Stimulated activated naive CD8-positive, alpha-beta T cell treated with anti-CD3 and anti-CD28 coated beads, Interleukin-15, amount 100 ng/mL, for 72 hours (primary cell): ENCODE results near the gene MAP3K2.

ENCODE experiments used
- ATAC-seq: fragments of 150-1000 bp; cut with Tn5 transposase; 2 replicates; pipeline ENCODE4 v1.10.0; 2021; ENCODE audit warnings: mild to moderate bottlenecking, moderate library complexity
- DNase-seq, 2 donors: peaks; one replicate each; pipeline ENCODE4 v3.0.0; 2021 to 2022
- H3K27ac Mint-ChIP-seq, 2 donors: one replicate each; pipeline ENCODE4 v1.8.0; 2022; ENCODE audit warnings: mild to moderate bottlenecking in 2 of 2, mixed read lengths in 2 of 2, moderate library complexity in 2 of 2
- H3K27me3 Mint-ChIP-seq: one replicate; pipeline ENCODE4 v1.8.0; 2022; ENCODE audit warnings: mixed read lengths
- H3K4me1 Mint-ChIP-seq: one replicate; pipeline ENCODE4 v1.8.0; 2022; ENCODE audit warnings: mild to moderate bottlenecking, mixed read lengths
- H3K4me3 Mint-ChIP-seq, 2 donors: one replicate each; pipeline ENCODE4 v1.8.0; 2022; ENCODE audit warnings: mild to moderate bottlenecking in 2 of 2, mixed read lengths in 2 of 2, moderate library complexity in 1 of 2
- H3K9me3 Mint-ChIP-seq, 2 donors: one replicate each; pipeline ENCODE4 v1.8.0; 2022; ENCODE audit warnings: mixed read lengths in 2 of 2

MAP3K2 gene, protein sequence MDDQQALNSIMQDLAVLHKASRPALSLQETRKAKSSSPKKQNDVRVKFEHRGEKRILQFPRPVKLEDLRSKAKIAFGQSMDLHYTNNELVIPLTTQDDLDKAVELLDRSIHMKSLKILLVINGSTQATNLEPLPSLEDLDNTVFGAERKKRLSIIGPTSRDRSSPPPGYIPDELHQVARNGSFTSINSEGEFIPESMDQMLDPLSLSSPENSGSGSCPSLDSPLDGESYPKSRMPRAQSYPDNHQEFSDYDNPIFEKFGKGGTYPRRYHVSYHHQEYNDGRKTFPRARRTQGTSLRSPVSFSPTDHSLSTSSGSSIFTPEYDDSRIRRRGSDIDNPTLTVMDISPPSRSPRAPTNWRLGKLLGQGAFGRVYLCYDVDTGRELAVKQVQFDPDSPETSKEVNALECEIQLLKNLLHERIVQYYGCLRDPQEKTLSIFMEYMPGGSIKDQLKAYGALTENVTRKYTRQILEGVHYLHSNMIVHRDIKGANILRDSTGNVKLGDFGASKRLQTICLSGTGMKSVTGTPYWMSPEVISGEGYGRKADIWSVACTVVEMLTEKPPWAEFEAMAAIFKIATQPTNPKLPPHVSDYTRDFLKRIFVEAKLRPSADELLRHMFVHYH

DNA sequence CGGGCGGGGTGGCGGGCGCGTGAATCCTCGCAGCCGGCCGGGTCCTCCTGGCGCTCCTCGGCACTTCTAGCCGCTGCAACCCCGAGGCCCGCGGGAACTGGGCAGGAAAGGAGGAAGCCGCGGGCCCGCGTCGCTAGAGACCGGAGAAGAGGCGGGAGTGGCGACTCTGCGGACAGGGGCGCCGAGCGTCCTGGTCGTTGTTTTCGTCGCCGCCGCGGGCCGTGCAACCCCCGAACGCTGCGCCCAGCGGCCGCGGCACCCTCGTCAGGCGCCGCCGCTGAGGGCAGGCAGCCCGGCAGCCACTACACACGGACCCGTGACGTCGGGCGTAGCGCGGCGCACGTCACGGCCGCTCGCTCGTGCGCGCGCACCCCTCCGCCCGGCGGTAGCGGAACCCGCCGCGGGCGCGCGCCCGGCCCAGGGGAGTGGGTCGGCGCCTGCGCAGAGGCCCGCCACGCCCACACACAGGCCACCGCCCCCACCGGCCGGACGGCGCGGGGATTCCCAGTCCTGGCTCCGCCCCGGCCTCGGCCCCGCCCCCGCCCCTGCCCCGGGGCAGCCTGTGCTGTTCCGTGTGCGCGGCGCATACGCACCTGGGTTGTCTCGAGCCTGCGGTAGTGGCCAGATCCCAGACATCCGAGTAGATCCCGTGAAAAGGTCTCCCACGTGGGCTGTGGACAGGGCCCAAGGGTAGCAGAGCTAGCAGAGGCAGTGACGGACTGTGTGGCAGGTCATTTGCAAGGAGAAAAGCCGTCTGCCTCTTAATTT, at the start of gene MAP3K2:
Gene MAP3K2, minus strand, starts transcription at position 321 of the 768 bp plus-strand sequence. CDS start 44,846 bp downstream, outside the sequence.
- Mint-ChIP-seq H3K27me3 (no peaks in the 10 kb centered on the region), H3K9me3 (peaks cover 7 to 13% of the 10 kb centered on the region in 2 donors), H3K27ac (peak within 1 kb of the TSS; percentile 97 to 99), H3K4me3 (peak within 1 kb of the TSS; percentile 95 to 97), H3K4me1 (peaks cover 80% of the 10 kb centered on the region)
- ATAC-seq (peak; percentile 87), DNase-seq (peak; percentile 90 to 95)

DNA sequence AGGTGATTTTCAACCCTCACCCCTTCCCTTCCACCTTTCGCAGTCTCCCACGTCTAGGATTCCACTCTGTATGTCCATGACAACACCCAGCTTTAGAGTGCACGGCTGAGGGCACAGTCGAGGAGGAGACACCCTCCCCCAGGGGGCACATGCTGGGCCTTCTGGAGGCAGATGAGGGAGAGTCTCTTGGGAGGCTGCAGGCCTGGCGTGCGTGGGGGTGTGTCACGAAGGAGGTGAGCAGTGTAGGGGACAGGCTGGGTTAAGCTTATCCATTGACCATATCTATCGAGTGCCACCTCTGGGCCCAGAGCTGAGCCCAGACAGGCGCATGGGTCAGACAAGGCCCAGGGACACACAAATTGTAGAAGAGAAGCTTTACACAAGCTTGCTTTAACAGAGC, 49.3 kb upstream of the MAP3K2 start:
- ATAC-seq, result no peak
- Mint-ChIP-seq H3K4me1 (no peaks in the 10 kb centered on the region), H3K27ac (no peak overlapping the region), H3K27me3 (no peaks in the 10 kb centered on the region), H3K9me3 (peaks cover 6 to 13% of the 10 kb centered on the region in 2 donors), H3K4me3 (no peak overlapping the region)
- DNase-seq, result no peak

DNA sequence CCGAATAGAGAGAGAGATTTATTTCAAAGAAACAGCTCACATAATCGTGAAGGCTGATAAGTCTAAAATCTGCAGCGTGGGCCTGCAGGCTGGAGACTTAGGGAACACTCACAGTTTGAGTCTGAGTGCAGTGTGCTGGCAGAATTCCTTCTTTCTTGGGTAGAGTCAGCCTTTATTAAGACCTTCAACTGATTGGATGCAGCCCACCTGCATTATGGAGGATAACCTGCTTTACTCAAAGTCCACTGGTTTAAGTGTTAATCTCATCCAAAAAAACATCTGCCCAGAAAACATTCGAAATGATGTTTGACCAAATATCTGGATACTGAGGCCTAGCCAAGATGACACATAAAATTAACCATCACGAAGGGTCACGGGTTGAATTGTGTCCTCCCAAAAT, 46.7 kb upstream of the MAP3K2 start:
- ATAC-seq, result no peak

DNA sequence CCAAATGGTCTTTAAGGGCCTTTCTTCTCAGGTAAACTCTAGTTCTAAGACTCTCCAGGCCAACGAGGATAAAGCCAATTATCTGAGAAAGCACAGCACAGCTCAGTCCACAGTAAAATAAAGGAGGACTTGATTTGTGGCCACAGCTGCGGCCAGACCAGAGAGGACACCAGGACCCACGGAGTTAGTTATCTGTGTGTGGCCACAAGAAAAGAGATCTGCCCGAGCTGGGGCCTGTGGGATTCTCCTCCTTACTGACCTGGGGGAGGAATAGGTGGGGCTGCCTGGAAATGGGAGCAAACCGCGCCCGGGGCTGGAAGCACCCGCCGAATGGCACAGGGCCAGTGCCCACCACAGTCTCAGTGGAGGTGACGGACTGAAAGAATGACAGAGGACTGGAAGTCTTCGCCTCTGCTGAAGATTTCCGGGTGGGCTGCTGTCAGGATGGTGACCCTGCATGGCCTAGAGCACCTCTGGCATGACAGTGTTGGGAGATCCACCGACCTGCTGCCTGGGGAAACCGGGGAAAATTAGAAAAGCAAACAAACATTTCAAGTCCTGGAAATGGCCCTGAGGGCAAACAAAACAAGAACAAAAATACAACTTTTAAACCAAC, 43.7 kb upstream of the MAP3K2 start:
- ATAC-seq (no peak), DNase-seq (no peak)
- H3K27me3 Mint-ChIP-seq, result no peaks in the 10 kb centered on the region
- H3K9me3 Mint-ChIP-seq, result no peaks in the 10 kb centered on the region
- H3K4me3 Mint-ChIP-seq, result no peak overlapping the region
- no peaks in the 10 kb centered on the region for H3K4me1 Mint-ChIP-seq
- no peak overlapping the region for H3K27ac Mint-ChIP-seq

More for the DNA sequence above, 46.7 kb upstream of the MAP3K2 start:
- Mint-ChIP-seq H3K27ac (no peak overlapping the region), H3K9me3 (peaks cover 0 to 5% of the 10 kb centered on the region in 2 donors), H3K4me1 (no peaks in the 10 kb centered on the region), H3K4me3 (no peak overlapping the region), H3K27me3 (no peaks in the 10 kb centered on the region)
- DNase-seq, result no peak

DNA sequence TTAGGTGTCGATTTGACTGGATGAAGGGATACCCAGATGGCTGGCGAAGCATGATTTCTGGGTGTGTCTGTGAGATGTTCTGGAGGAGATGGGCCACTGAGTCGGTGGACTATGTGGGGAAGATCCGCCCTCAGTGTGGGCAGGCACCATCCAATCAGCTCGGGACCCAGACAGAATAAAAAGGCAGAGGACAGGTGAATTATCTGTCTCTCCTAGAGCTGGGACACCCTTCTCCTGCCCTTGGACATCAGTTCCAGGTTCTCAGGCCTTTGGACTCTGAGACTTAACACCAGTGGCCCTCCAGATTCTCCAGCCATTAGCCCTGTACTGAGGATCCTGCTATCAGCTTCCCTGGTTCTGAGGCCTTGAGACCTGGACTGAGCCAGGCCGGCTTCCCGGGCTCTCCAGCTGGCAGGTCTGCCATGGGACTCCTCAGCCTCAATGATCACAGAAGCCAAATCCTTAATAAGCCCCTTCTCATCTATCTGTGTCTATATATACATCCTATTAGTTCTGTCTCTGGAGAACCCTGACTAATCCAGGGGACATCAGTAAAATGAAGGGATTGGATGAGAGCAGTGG, 42.2 kb upstream of the MAP3K2 start:
- DNase-seq (no peak), ATAC-seq (no peak)
- peaks cover 13% of the 10 kb centered on the region for H3K27me3 Mint-ChIP-seq
- H3K27ac Mint-ChIP-seq, result no peak overlapping the region
- no peaks in the 10 kb centered on the region for H3K4me1 Mint-ChIP-seq
- H3K9me3 Mint-ChIP-seq, result no peaks in the 10 kb centered on the region
- no peak overlapping the region for H3K4me3 Mint-ChIP-seq

DNA sequence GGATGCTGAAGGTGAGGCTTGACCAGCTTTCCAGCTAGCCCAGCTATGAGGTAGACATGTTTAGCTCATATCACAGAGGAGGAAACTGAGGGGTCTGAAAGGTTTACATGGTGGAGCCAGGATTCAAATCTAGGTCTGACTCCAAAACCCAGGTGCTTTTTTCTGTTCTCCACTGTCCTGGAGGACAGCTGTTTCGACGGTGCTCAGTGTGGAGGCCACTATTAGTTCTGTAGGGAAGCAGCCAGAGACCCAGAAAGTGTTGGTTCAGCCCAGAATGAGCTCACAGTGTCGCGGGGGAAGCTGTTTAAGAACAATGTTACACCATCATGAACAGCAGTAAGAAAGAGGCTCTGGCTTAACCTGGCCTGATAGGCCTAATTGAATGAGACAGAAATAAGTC, 41.5 kb upstream of the MAP3K2 start:
- Mint-ChIP-seq H3K4me3 (no peak overlapping the region), H3K27ac (no peak overlapping the region), H3K4me1 (no peaks in the 10 kb centered on the region), H3K9me3 (no peaks in the 10 kb centered on the region), H3K27me3 (peaks cover 19% of the 10 kb centered on the region)
- ATAC-seq (no peak), DNase-seq (no peak)

DNA sequence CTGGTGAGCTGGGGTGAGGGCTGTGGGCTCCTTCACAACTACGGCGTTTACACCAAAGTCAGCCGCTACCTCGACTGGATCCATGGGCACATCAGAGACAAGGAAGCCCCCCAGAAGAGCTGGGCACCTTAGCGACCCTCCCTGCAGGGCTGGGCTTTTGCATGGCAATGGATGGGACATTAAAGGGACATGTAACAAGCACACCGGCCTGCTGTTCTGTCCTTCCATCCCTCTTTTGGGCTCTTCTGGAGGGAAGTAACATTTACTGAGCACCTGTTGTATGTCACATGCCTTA, 41.0 kb upstream of the MAP3K2 start:
- DNase-seq (no peak), ATAC-seq (no peak)
- no peak overlapping the region for H3K4me3 Mint-ChIP-seq
- peaks cover 25% of the 10 kb centered on the region for H3K27me3 Mint-ChIP-seq
- peaks cover 5% of the 10 kb centered on the region for H3K4me1 Mint-ChIP-seq
- H3K27ac Mint-ChIP-seq, result no peak overlapping the region
- H3K9me3 Mint-ChIP-seq, result no peaks in the 10 kb centered on the region

DNA sequence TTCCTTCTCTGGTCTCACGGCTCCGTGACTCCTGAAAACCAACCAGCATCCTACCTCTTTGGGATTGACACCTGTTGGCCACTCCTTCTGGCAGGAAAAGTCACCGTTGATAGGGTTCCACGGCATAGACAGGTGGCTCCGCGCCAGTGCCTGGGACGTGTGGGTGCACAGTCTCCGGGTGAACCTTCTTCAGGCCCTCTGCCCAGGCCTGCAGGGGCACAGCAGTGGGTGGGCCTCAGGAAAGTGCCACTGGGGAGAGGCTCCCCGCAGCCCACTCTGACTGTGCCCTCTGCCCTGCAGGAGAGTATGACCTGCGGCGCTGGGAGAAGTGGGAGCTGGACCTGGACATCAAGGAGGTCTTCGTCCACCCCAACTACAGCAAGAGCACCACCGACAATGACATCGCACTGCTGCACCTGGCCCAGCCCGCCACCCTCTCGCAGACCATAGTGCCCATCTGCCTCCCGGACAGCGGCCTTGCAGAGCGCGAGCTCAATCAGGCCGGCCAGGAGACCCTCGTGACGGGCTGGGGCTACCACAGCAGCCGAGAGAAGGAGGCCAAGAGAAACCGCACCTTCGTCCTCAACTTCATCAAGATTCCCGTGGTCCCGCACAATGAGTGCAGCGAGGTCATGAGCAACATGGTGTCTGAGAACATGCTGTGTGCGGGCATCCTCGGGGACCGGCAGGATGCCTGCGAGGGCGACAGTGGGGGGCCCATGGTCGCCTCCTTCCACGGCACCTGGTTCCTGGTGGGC, 40.5 kb upstream of the MAP3K2 start:
- ATAC-seq, result no peak
- Mint-ChIP-seq H3K4me1 (peaks cover 10% of the 10 kb centered on the region), H3K9me3 (no peaks in the 10 kb centered on the region), H3K27ac (no peak overlapping the region), H3K27me3 (peaks cover 30% of the 10 kb centered on the region), H3K4me3 (no peak overlapping the region)
- DNase-seq, result no peak

DNA sequence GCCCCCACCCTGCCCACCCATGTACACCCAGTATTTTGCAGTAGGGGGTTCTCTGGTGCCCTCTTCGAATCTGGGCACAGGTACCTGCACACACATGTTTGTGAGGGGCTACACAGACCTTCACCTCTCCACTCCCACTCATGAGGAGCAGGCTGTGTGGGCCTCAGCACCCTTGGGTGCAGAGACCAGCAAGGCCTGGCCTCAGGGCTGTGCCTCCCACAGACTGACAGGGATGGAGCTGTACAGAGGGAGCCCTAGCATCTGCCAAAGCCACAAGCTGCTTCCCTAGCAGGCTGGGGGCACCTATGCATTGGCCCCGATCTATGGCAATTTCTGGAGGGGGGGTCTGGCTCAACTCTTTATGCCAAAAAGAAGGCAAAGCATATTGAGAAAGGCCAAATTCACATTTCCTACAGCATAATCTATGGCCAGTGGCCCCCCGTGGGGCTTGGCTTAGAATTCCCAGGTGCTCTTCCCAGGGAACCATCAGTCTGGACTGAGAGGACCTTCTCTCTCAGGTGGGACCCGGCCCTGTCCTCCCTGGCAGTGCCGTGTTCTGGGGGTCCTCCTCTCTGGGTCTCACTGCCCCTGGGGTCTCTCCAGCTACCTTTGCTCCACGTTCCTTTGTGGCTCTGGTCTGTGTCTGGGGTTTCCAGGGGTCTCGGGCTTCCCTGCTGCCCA, 39.7 kb upstream of the MAP3K2 start:
- peaks cover 17% of the 10 kb centered on the region for H3K4me1 Mint-ChIP-seq

DNA sequence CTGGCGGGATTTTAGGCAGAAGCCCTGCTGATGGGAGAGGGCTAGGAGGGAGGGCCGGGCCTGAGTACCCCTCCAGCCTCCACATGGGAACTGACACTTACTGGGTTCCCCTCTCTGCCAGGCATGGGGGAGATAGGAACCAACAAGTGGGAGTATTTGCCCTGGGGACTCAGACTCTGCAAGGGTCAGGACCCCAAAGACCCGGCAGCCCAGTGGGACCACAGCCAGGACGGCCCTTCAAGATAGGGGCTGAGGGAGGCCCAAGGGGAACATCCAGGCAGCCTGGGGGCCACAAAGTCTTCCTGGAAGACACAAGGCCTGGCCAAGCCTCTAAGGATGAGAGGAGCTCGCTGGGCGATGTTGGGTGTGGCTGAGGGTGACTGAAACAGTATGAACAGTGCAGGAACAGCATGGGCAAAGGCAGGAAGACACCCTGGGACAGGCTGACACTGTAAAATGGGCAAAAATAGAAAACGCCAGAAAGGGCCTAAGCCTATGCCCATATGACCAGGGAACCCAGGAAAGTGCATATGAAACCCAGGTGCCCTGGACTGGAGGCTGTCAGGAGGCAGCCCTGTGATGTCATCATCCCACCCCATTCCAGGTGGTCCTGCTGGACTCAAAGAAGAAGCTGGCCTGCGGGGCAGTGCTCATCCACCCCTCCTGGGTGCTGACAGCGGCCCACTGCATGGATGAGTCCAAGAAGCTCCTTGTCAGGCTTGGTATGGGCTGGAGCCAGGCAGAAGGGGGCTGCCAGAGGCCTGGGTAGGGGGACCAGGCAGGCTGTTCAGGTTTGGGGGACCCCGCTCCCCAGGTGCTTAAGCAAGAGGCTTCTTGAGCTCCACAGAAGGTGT, 39.0 kb upstream of the MAP3K2 start:
- Mint-ChIP-seq H3K27me3 (peaks cover 45% of the 10 kb centered on the region), H3K4me3 (no peak overlapping the region), H3K27ac (no peak overlapping the region), H3K9me3 (no peaks in the 10 kb centered on the region), H3K4me1 (peaks cover 22% of the 10 kb centered on the region)
- DNase-seq (no peak), ATAC-seq (no peak)

More for the DNA sequence above, 39.7 kb upstream of the MAP3K2 start:
- no peaks in the 10 kb centered on the region for H3K9me3 Mint-ChIP-seq
- peak overlapping the region in 1 of 2 donors; percentile 20 for H3K27ac Mint-ChIP-seq
- no peak overlapping the region for H3K4me3 Mint-ChIP-seq
- DNase-seq (no peak), ATAC-seq (no peak)
- peaks cover 37% of the 10 kb centered on the region for H3K27me3 Mint-ChIP-seq

DNA sequence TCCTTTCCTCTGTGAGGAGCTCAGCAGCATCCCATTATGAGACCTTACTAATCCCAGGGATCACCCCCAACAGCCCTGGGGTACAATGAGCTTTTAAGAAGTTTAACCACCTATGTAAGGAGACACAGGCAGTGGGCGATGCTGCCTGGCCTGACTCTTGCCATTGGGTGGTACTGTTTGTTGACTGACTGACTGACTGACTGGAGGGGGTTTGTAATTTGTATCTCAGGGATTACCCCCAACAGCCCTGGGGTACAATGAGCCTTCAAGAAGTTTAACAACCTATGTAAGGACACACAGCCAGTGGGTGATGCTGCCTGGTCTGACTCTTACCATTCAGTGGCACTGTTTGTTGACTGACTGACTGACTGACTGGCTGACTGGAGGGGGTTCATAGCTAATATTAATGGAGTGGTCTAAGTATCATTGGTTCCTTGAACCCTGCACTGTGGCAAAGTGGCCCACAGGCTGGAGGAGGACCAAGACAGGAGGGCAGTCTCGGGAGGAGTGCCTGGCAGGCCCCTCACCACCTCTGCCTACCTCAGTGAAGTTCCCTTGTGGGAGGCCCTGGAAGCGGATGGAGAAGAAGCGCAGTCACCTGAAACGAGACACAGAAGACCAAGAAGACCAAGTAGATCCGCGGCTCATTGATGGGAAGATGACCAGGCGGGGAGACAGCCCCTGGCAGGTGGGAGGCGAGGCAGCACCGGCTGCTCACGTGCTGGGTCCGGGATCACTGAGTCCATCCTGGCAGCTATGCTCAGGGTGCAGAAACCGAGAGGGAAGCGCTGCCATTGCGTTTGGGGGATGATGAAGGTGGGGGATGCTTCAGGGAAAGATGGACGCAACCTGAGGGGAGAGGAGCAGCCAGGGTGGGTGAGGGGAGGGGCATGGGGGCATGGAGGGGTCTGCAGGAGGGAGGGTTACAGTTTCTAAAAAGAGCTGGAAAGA, 38.0 kb upstream of the MAP3K2 start:
- Mint-ChIP-seq H3K4me1 (peaks cover 22% of the 10 kb centered on the region), H3K9me3 (no peaks in the 10 kb centered on the region), H3K4me3 (no peak overlapping the region), H3K27ac (no peak overlapping the region), H3K27me3 (peaks cover 54% of the 10 kb centered on the region)
- ATAC-seq (no peak), DNase-seq (no peak)

DNA sequence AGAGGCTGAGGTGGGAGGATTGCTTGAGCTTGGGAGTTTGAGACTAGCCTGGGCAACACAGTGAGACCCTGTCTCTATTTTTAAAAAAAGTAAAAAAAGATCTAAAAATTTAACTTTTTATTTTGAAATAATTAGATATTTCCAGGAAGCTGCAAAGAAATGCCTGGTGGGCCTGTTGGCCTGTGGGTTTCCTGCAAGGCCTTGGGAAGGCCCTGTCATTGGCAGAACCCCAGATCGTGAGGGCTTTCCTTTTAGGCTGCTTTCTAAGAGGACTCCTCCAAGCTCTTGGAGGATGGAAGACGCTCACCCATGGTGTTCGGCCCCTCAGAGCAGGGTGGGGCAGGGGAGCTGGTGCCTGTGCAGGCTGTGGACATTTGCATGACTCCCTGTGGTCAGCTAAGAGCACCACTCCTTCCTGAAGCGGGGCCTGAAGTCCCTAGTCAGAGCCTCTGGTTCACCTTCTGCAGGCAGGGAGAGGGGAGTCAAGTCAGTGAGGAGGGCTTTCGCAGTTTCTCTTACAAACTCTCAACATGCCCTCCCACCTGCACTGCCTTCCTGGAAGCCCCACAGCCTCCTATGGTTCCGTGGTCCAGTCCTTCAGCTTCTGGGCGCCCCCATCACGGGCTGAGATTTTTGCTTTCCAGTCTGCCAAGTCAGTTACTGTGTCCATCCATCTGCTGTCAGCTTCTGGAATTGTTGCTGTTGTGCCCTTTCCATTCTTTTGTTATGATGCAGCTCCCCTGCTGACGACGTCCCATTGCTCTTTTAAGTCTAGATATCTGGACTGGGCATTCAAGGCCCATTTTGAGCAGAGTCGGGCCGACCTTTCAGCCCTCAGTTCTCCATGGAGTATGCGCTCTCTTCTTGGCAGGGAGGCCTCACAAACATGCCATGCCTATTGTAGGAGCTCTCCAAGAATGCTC, 37.1 kb upstream of the MAP3K2 start:
- Mint-ChIP-seq H3K27ac (no peak overlapping the region), H3K4me3 (no peak overlapping the region), H3K27me3 (peaks cover 55% of the 10 kb centered on the region), H3K4me1 (peaks cover 22% of the 10 kb centered on the region), H3K9me3 (no peaks in the 10 kb centered on the region)
- DNase-seq (no peak), ATAC-seq (no peak)
